GM19438 (cell line): ENCODE data around the gene CSNK1G1.
"Not testable (repeated sequence)": the region's sequence is repeated elsewhere in the genome, so short reads cannot be mapped to it uniquely, and the experiment has no call there.

ENCODE experiments used
- ATAC-seq: cut with Tn5 transposase; IDR thresholded peaks from one replicate; pipeline ENCODE4 v1.9.1; 2021; ENCODE audit warnings: low read depth; ENCODE audit not compliant: unreplicated experiment

Gene CSNK1G1

GRCh38 chr15:64355944-64356709, at the start of gene CSNK1G1:
Gene CSNK1G1 (minus strand): TSS chr15:64356173. CDS start chr15:64300499, 55,674 bp downstream.
- peak; percentile 98 for ATAC-seq

- ATAC-seq, result no peak
These were observed 44.6 kb upstream of the CSNK1G1 start for GRCh38 chr15:64400583-64400982.

GRCh38 chr15:64398575-64398974, 42.6 kb upstream of the CSNK1G1 start:
- ATAC-seq, result no peak

GRCh38 chr15:64396789-64397188, 40.8 kb upstream of the CSNK1G1 start:
- ATAC-seq, result no peak

DNA sequence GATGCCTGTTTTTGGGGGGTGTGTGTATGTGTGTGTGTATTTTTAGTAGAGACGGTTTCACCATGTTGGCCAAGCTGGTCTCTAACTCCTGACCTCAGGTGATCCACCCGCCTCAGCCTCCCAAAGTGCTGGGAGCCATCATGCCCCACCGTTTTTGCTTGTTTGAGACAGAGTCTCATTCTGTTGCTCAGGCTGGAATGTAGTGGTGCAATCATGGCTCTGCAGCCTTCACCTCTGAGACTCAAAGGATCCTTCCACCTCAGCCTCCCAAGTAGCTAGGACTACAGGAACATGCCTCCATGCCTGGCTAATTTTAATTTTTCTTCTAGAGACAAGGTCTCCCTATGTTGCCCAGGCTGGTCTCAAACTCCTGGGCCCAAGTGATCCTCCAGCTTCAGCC, 36.5 kb upstream of the CSNK1G1 start:
- not testable (repeated sequence) for ATAC-seq

DNA sequence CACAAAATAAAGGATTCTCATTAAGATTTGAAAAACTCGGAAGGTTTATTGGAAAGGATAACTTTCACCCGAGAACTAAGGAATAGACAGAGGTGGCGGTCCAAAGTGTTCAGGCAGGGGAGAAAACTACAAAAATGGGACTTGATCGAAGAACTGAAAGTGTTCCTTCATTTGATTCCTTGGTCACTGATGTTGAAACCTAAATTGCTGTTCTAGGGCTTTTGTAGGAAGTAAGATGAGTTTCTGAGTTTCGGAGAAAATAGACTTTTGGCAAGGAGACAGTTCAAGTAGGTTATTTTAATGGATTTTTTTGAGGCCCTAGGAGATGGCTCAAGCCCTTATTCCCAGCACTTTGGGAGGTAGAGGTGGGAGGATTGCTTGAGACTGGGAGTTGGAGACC, 33.1 kb upstream of the CSNK1G1 start:
- ATAC-seq, result no peak

- peak; percentile 96 for ATAC-seq
These were observed 31.7 kb upstream of the CSNK1G1 start, which contains the start of gene TRIP4 for GRCh38 chr15:64387562-64388168. Gene TRIP4 (plus strand): TSS chr15:64387836. CDS start chr15:64387864, 28 bp downstream.

DNA sequence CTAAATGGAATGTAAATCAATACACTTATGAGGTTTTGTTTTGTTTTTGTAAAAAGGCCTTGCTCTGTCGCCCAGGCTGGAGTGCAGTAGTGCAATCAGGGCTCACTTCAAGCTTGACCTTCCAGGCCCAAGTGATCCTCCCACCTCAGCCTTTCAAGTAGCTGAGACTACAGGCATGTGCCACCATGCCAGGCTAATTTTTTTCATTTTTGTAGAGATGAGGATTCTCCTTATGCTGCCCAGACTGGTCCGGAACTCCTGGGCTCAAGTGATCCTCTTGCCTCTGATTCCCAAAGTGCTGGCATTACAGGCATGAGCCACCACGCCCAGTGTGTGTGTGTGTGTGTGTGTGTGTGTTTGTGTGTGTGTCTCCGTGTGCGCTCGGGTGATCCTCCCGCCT, 30.3 kb upstream of the CSNK1G1 start:
- no peak for ATAC-seq

GRCh38 chr15:64383760-64384159, 27.8 kb upstream of the CSNK1G1 start:
- no peak for ATAC-seq

- ATAC-seq, result peak; percentile 95
These were observed 25.2 kb upstream of the CSNK1G1 start, which contains the start of gene PCLAF for GRCh38 chr15:64381000-64381751. Gene PCLAF (minus strand): TSS chr15:64381441. CDS start chr15:64381371, 70 bp downstream.

DNA sequence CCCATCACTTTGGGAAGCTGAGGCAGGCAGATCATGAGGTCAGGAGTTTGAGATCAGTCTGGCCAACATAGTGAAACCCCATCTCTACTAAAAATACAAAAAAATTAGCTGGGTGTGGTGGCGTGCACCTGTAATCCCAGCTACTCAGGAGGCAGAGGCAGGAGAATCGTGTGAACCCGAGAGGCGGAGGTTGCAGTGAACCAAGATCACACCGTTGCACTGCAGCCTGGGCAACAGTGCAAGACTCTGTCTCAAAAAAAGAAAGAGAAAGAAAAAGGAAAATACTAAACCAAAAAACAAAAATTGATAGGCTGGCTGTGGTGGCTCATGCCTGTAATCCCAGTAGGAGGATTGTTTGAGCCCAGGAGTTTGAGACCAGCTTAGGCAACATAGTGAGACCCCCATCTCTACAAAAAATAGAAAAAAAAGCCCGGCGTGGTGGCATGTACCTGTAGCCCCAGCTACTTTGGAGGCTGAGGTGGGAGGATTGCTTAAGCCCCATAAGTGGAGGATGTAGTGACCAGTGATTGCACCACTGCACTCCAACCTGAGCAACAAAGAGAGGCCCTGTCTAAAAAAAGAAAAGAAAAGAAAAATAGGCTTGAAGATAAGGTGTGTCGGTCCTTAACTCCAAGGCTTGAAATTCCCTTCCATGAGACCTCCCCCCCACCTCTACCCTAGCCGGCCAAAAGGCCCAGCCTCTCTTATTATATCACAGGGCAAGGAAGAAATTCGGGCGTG, 24.3 kb upstream of the CSNK1G1 start:
- not testable (repeated sequence) for ATAC-seq

DNA sequence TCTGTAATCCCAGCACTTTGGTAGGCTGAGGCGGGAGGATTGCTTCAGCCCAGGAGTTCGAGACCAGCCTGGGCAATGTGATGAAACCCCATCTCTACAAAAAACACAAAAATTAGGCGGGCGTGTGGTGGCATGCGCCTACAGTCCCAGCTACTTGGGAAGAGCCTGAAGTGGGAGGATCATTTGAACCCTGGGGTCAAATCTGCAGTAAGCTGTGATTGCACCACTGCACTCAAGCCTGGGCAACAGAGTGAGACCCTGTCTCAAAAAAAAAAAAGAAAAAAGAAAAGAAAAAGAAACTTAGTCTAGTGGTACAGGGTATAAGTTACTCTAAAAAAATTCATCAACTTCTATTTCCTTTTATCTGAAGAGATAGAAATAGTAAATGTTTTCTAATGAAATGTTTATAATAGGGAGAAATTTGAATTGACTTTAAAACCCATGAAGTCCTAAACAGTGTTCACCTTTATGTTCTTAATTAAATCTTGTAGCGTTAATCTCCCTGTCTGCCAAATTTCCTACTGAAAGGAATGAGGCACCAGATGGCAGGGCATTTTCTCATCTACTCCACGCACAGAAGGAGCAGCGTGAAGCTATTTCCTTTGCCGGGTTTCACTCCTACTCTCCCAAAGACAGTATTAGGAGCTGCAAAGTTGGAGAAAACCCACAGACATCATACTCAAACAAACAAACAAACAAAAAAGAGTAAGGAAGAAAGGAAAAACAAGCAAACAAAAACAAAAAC, 23.4 kb upstream of the CSNK1G1 start:
- no peak for ATAC-seq

- ATAC-seq, result no peak
These were observed 17.4 kb upstream of the CSNK1G1 start for GRCh38 chr15:64373360-64373759.

DNA sequence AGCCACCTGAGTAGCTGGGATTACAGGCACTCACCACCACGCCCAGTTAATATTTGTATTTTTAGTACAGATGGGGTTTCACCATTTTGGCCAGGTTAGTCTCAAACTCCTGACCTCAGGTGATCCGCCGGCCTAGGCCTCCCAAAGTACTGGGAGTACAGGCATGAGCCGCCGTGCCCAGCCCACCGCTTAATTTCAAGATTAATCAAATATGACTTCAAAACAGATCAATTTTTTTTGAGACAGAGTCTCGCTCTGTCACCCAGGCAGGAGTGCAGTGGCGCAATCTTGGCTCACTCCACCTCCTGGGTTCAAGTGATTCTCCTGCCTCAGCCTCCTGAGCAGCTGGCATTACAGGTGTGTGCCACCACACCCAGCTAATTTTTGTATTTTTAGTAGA, 15.4 kb upstream of the CSNK1G1 start:
- not testable (repeated sequence) for ATAC-seq

- ATAC-seq, result no peak
These were observed 13.2 kb upstream of the CSNK1G1 start for GRCh38 chr15:64369078-64369607.

GRCh38 chr15:64361259-64361658, 5.3 kb upstream of the CSNK1G1 start:
- ATAC-seq, result no peak

GRCh38 chr15:64356710-64357040, 702 bp upstream of the CSNK1G1 start:
- ATAC-seq, result no peak

- ATAC-seq, result peak; percentile 22
These were observed 527 bp downstream of the CSNK1G1 start for GRCh38 chr15:64355348-64355943.

DNA sequence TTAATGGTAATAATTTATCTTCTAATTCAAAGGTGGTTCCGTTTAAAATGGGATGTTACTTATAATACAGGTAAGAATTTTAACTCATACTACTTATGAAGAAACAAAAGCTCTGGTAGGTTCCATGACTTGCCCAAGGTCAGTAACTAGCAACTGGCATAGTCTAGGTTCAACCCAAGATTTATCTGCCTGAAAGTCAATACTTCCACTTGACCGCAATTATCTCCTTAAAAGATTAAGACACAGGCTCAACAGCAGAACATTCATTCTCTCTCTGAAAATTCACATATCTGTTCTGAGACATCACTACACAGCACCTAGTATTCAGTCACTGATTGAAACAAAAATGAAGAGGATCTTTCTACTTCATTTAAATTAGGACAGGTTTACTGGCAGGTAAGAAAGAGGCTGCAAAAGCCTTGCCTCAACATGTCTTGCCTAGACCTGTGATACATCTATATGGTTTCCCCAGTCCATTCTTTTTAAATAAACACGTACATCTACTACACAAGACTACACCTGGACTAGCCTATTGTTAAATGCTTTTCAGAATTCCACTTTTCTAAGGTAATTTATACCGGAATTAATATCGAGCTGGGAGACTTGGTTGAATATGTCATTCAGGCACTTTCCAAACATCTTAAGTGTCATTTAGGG, 1.2 kb downstream of the CSNK1G1 start:
- ATAC-seq, result no peak
